Left kidney (tissue), 8 donors: ENCODE measurements around the gene FOS. TPM values are rescaled to one million over a fixed set of nuclear protein-coding genes. Genes with fewer than 3 reads are reported as not detected.
"Not testable (repeated sequence)": the region's sequence is repeated elsewhere in the genome, so short reads cannot be mapped to it uniquely, and the experiment has no call there.

Experiments used
- DNase-seq: peaks from one replicate; pipeline ENCODE4 v3.0.0-alpha.2; 2013
- long read RNA-seq, 8 donors: transcript quantifications; one replicate each; lab custom pipeline, GENCODE V29; 2026
- polyA plus RNA-seq: library from polyadenylated mRNA; unstranded; fragments of 120-200 nt; gene quantifications from one replicate; pipeline ENCODE4 v1.2.1, GENCODE V29; 2013; ENCODE audit not compliant: insufficient read length

Gene FOS
- polyA plus RNA-seq: 477 TPM
- long read RNA-seq, donor 1, transcript FOS-201 (4 exons, 2,158 nt): major isoform, 43 of 79 reads
- long read RNA-seq, donor 1, transcript FOS-206 (2 exons, 1,280 nt): minor isoform, 13 of 79 reads
- long read RNA-seq, donor 1, transcript FOS-205 (3 exons, 629 nt): minor isoform, 6 of 79 reads
- long read RNA-seq, donor 1, transcript FOS-208 (3 exons, 1,496 nt): minor isoform, 16 of 79 reads
- long read RNA-seq, donor 1, partial matches to known transcripts: 0 of 79 reads
- long read RNA-seq, donor 1, other reads (novel, unspliced or antisense): 0 of 79 reads
- long read RNA-seq, donor 2, transcript FOS-201 (4 exons, 2,158 nt): major isoform, 9 of 12 reads
- long read RNA-seq, donor 2, partial matches to known transcripts: 0 of 12 reads
- long read RNA-seq, donor 2, other reads (novel, unspliced or antisense): 0 of 12 reads
- long read RNA-seq, donor 3, transcript FOS-201 (4 exons, 2,158 nt): major isoform, 66 of 120 reads
- long read RNA-seq, donor 3, transcript FOS-204 (2 exons, 796 nt): minor isoform, 10 of 120 reads
- long read RNA-seq, donor 3, transcript FOS-205 (3 exons, 629 nt): minor isoform, 11 of 120 reads
- long read RNA-seq, donor 3, transcript FOS-206 (2 exons, 1,280 nt): minor isoform, 23 of 120 reads
- long read RNA-seq, donor 3, partial matches to known transcripts: 0 of 120 reads
- long read RNA-seq, donor 3, other reads (novel, unspliced or antisense): 0 of 120 reads
- long read RNA-seq, donor 4, transcript FOS-208 (3 exons, 1,496 nt): major isoform, 5 of 12 reads
- long read RNA-seq, donor 4, partial matches to known transcripts: 0 of 12 reads
- long read RNA-seq, donor 4, other reads (novel, unspliced or antisense): 0 of 12 reads
- long read RNA-seq, donor 5, transcript FOS-208 (3 exons, 1,496 nt): minor isoform, 22 of 149 reads
- long read RNA-seq, donor 5, transcript FOS-206 (2 exons, 1,280 nt): minor isoform, 26 of 149 reads
- long read RNA-seq, donor 5, transcript FOS-201 (4 exons, 2,158 nt): major isoform, 92 of 149 reads
- long read RNA-seq, donor 5, partial matches to known transcripts: 0 of 149 reads
- long read RNA-seq, donor 5, other reads (novel, unspliced or antisense): 0 of 149 reads
- long read RNA-seq, donor 6, transcript FOS-201 (4 exons, 2,158 nt): major isoform, 42 of 100 reads
- long read RNA-seq, donor 6, transcript FOS-205 (3 exons, 629 nt): minor isoform, 6 of 100 reads
- long read RNA-seq, donor 6, transcript FOS-208 (3 exons, 1,496 nt): minor isoform, 18 of 100 reads
- long read RNA-seq, donor 6, transcript FOS-206 (2 exons, 1,280 nt): minor isoform, 25 of 100 reads
- long read RNA-seq, donor 6, partial matches to known transcripts: 7 of 100 reads
- long read RNA-seq, donor 6, other reads (novel, unspliced or antisense): 0 of 100 reads
- long read RNA-seq, donor 7, transcript FOS-201 (4 exons, 2,158 nt): major isoform, 99 of 203 reads
- long read RNA-seq, donor 7, transcript FOS-206 (2 exons, 1,280 nt): minor isoform, 33 of 203 reads
- long read RNA-seq, donor 7, transcript FOS-204 (2 exons, 796 nt): minor isoform, 14 of 203 reads
- long read RNA-seq, donor 7, transcript FOS-208 (3 exons, 1,496 nt): minor isoform, 37 of 203 reads
- long read RNA-seq, donor 7, partial matches to known transcripts: 5 of 203 reads
- long read RNA-seq, donor 7, other reads (novel, unspliced or antisense): 6 of 203 reads
- long read RNA-seq, donor 8, transcript FOS-201 (4 exons, 2,158 nt): major isoform, 6 of 10 reads
- long read RNA-seq, donor 8, partial matches to known transcripts: 0 of 10 reads
- long read RNA-seq, donor 8, other reads (novel, unspliced or antisense): 0 of 10 reads

GRCh38 chr14:75278422-75279152, at the start of gene FOS:
Gene FOS (plus strand): TSS chr14:75278828. CDS start chr14:75278983, 155 bp downstream.
- DNase-seq: peak; percentile 94

- DNase-seq: no peak
Measured at GRCh38 chr14:75229661-75230139, 48.9 kb upstream of the FOS start.

GRCh38 chr14:75230140-75230792, 48.4 kb upstream of the FOS start:
- no peak for DNase-seq

GRCh38 chr14:75231320-75231719, 47.3 kb upstream of the FOS start:
- no peak for DNase-seq

GRCh38 chr14:75232191-75232590, 46.4 kb upstream of the FOS start:
- no peak for DNase-seq

GRCh38 chr14:75232597-75232996, 46.0 kb upstream of the FOS start:
- no peak for DNase-seq

GRCh38 chr14:75234173-75235115, 44.2 kb upstream of the FOS start:
- DNase-seq: no peak

GRCh38 chr14:75235198-75235597, 43.4 kb upstream of the FOS start:
- not testable (repeated sequence) for DNase-seq

- no peak for DNase-seq
Measured at GRCh38 chr14:75236467-75236866, 42.2 kb upstream of the FOS start.

GRCh38 chr14:75236901-75237419, 41.7 kb upstream of the FOS start:
- no peak for DNase-seq

GRCh38 chr14:75238756-75239455, 39.7 kb upstream of the FOS start:
- no peak for DNase-seq

GRCh38 chr14:75240781-75241180, 37.8 kb upstream of the FOS start:
- DNase-seq: no peak

- peak; percentile 71 for DNase-seq
Measured at GRCh38 chr14:75242546-75243273, 35.9 kb upstream of the FOS start.

- DNase-seq: no peak
Measured at GRCh38 chr14:75244121-75244520, 34.5 kb upstream of the FOS start.

GRCh38 chr14:75246546-75247285, 31.9 kb upstream of the FOS start:
- no peak for DNase-seq
